B cell (primary cell): ENCODE data around the gene TRERF1. TPM values are rescaled to one million over a fixed set of nuclear protein-coding genes. Genes with fewer than 3 reads are reported as not detected.

ENCODE experiments used
- ATAC-seq: fragments of 200-7000 bp; cut with Tn5 transposase; one replicate; pipeline ENCODE4 v1.10.0; 2021; ENCODE audit warnings: low read depth, mild to moderate bottlenecking, moderate number of reproducible peaks, moderate library complexity
- CTCF ChIA-PET: fragments of 350-600 bp; sonication (Branson Sonifier 250); formaldehyde crosslinking; loops from one replicate; lab custom pipeline; 2021; ENCODE audit warnings: antibody characterized with exemption, inconsistent platforms; lab: Charles Lee
- POLR2A ChIA-PET: fragments of 350-600 bp; sonication (Branson Sonifier 250); formaldehyde crosslinking; loops from one replicate; lab custom pipeline; 2021; ENCODE audit warnings: antibody characterized with exemption; lab: Charles Lee
- DNase-seq: peaks from one replicate; pipeline ENCODE4 v3.0.0; 2013
- H2AFZ ChIP-seq: 2 replicates; pipeline ENCODE4 v1.6.1; 2012; ENCODE audit warnings: mild to moderate bottlenecking, low read depth, low read length; ENCODE audit not compliant: insufficient read depth, poor library complexity, severe bottlenecking
- H3K27ac ChIP-seq, 2 donors: 1 replicate in 1 of 2; 2 replicates in 1 of 2; pipeline ENCODE4 v1.5.1; 2012 to 2013; ENCODE audit warnings: low read length in 2 of 2, mild to moderate bottlenecking in 2 of 2, moderate library complexity in 1 of 2
- H3K27me3 ChIP-seq, 4 experiments: fragments of 200-600 bp in 1 of 4; sonication (generic) in 1 of 4; replicated peaks in 1 of 4; 1 replicate in 2 of 4; 2 replicates in 2 of 4; pipeline versions ENCODE4 v1.6.1 to v1.7.0; 2013 to 2016; ENCODE audit warnings: low read length in 3 of 4, mild to moderate bottlenecking in 2 of 4, mixed read lengths in 1 of 4, moderate library complexity in 1 of 4; ENCODE audit not compliant: insufficient read depth in 4 of 4, control insufficient read depth in 3 of 4; ENCODE audit errors: control extremely low read depth in 1 of 4
- H3K36me3 ChIP-seq, 2 experiments: replicated peaks in 1 of 2; 1 replicate in 1 of 2; 2 replicates in 1 of 2; pipeline versions ENCODE4 v1.6.1 to v1.7.1; 2013; ENCODE audit warnings: low read length in 1 of 2; ENCODE audit not compliant: insufficient read depth in 2 of 2, control insufficient read depth in 1 of 2; ENCODE audit errors: control extremely low read depth in 1 of 2, extremely low read depth in 1 of 2
- H3K4me1 ChIP-seq, 2 donors: fragments of 200-600 bp in 1 of 2; sonication (generic) in 1 of 2; 1 replicate in 1 of 2; 2 replicates in 1 of 2; pipeline versions ENCODE4 v1.5.1 to v1.6.1; 2013 to 2017; ENCODE audit warnings: low read length in 2 of 2; ENCODE audit not compliant: control insufficient read depth in 2 of 2, insufficient read depth in 2 of 2
- H3K4me2 ChIP-seq: replicated peaks from 2 replicates; pipeline ENCODE3; 2012; ENCODE audit warnings: mild to moderate bottlenecking, low read depth, low read length; ENCODE audit not compliant: poor library complexity, severe bottlenecking
- H3K4me3 ChIP-seq, 5 experiments: fragments of 200-600 bp in 1 of 5; sonication (generic) in 1 of 5; 1 replicate in 3 of 5; 2 replicates in 2 of 5; pipeline versions ENCODE4 v1.5.1 to v1.7.0; 2011 to 2016; ENCODE audit warnings: low read length in 4 of 5, mild to moderate bottlenecking in 4 of 5, low read depth in 2 of 5, control low read depth in 1 of 5, moderate library complexity in 1 of 5; ENCODE audit not compliant: insufficient read depth in 1 of 5; ENCODE audit errors: control extremely low read depth in 1 of 5, extremely low read depth in 1 of 5
- H3K79me2 ChIP-seq: fragments of 200-600 bp; sonication (generic); one replicate; pipeline ENCODE4 v1.6.0; 2016; ENCODE audit warnings: low read length; ENCODE audit not compliant: control insufficient read depth, insufficient read depth
- H3K9ac ChIP-seq: fragments of 200-600 bp; sonication (generic); 2 replicates; pipeline ENCODE4 v1.6.1; 2017; ENCODE audit warnings: mild to moderate bottlenecking, low read length, moderate library complexity
- H3K9me3 ChIP-seq, 3 donors: one replicate each; pipeline versions ENCODE4 v1.6.1 to v1.7.1; 2013; ENCODE audit warnings: low read length in 2 of 3; ENCODE audit not compliant: control insufficient read depth in 2 of 3, insufficient read depth in 1 of 3; ENCODE audit errors: control extremely low read depth in 1 of 3
- H4K20me1 ChIP-seq: 2 replicates; pipeline ENCODE4 v1.6.0; 2012; ENCODE audit warnings: mild to moderate bottlenecking, low read length; ENCODE audit not compliant: insufficient read depth, control insufficient read depth, poor library complexity, severe bottlenecking
- H3K27ac Mint-ChIP-seq: one replicate; pipeline ENCODE4 v1.8.0; 2021; ENCODE audit warnings: mixed read lengths
- H3K27me3 Mint-ChIP-seq: one replicate; pipeline ENCODE4 v1.8.0; 2021; ENCODE audit warnings: mixed read lengths
- H3K4me1 Mint-ChIP-seq: one replicate; pipeline ENCODE4 v1.8.0; 2021; ENCODE audit warnings: mixed read lengths
- H3K4me3 Mint-ChIP-seq: one replicate; pipeline ENCODE4 v1.8.0; 2021; ENCODE audit warnings: mixed read lengths
- H3K9me3 Mint-ChIP-seq: one replicate; pipeline ENCODE4 v1.8.0; 2022; ENCODE audit warnings: mixed read lengths; ENCODE audit not compliant: insufficient read depth
- EZH2 ChIP-seq: IDR thresholded peaks from 2 replicates; pipeline ENCODE4 v1.6.1; 2012; ENCODE audit warnings: borderline replicate concordance, low read depth, mild to moderate bottlenecking, moderate library complexity, low read length; ENCODE audit not compliant: insufficient read depth, poor library complexity, severe bottlenecking
- WGBS: methylation state at CpG from one replicate; pipeline ENCODE4 v1.1.5; 2013; ENCODE audit warnings: missing lambda C conversion rate; ENCODE audit not compliant: insufficient coverage; 5-methylcytosine and 5-hydroxymethylcytosine counted together
- intact Hi-C: fragments of 100-400 bp; cut with micrococcal nuclease; formaldehyde crosslinking; loops from one replicate; pipeline ENCODE4 v1.10.0; 2022
- polyA plus RNA-seq: library from polyadenylated mRNA; depleted of rRNA; stranded (reverse); fragments of >200 nt; gene quantifications from 2 replicates; pipeline ENCODE4 v1.2.3, GENCODE V29; 2012
- total RNA-seq, 2 donors: library from RNA; stranded (reverse); fragments of 120-200 nt in 1 of 2; gene quantifications; 1 replicate in 1 of 2; 2 replicates in 1 of 2; pipeline versions ENCODE4 v1.2.3 to v1.2.4, GENCODE V29; 2013 to 2022
- TF ChIP-seq, protein P1 (sequence below): fragments of 200-600 bp; IDR thresholded peaks from one replicate; pipeline ENCODE4 v1.8.0; 2022; ENCODE audit warnings: antibody characterized with exemption, mild to moderate bottlenecking

TRERF1 gene
- total and polyA plus RNA-seq, 2 donors (not counting 1 experiment from before 2014, with no cell fraction given) = 3.5 to 6.7 TPM

DNA sequence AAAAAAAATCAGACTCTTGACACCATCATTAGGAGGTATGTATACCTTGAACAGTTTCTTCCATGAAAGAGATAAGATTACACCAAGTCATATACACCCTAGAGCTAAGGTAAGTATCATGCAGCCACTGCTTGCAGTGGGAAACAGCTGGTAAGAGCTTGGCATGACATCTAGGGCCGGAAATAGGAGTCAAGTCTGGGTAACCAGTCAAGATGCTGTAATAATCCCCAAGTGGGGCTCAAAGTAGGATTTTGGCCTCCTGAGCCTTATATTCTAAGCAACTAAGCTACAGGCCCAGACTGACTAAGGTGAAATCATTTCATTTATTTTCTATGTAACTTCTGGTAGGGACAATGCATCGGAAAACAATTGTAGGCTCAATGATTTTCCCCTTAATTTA lies 23.9 kb downstream of the TRERF1 start:
- Histone ChIP-seq H3K79me2 (no peaks in the 10 kb centered on the region), H3K9ac (no peak overlapping the region), H4K20me1 (no peaks in the 10 kb centered on the region), H3K27me3 (no peaks in the 10 kb centered on the region), H3K4me3 (no peak overlapping the region), H3K9me3 (no peaks in the 10 kb centered on the region), H3K4me2 (peak overlapping the region; percentile 18), H3K27ac (no peak overlapping the region), H3K4me1 (peaks cover 9 to 13% of the 10 kb centered on the region in 2 donors), H2AFZ (no peak overlapping the region), H3K36me3 (no peaks in the 10 kb centered on the region)
- Mint-ChIP-seq H3K27ac (no peak overlapping the region), H3K9me3 (no peaks in the 10 kb centered on the region), H3K4me1 (peaks cover 24% of the 10 kb centered on the region), H3K27me3 (no peaks in the 10 kb centered on the region), H3K4me3 (no peak overlapping the region)
- POLR2A ChIA-PET = interaction anchor here (0.6 kb wide), 2 partner anchors 10 to 138 kb away, joined by 3 to 4 read pairs; no protein-coding TSS in a partner anchor
- intact Hi-C loops = no loop called here
- CTCF ChIA-PET = interaction anchor here (1.4 kb wide), 1 partner anchor 120 kb away, joined by 5 read pairs; no protein-coding TSS in a partner anchor
- TF ChIP-seq, protein P1, sequence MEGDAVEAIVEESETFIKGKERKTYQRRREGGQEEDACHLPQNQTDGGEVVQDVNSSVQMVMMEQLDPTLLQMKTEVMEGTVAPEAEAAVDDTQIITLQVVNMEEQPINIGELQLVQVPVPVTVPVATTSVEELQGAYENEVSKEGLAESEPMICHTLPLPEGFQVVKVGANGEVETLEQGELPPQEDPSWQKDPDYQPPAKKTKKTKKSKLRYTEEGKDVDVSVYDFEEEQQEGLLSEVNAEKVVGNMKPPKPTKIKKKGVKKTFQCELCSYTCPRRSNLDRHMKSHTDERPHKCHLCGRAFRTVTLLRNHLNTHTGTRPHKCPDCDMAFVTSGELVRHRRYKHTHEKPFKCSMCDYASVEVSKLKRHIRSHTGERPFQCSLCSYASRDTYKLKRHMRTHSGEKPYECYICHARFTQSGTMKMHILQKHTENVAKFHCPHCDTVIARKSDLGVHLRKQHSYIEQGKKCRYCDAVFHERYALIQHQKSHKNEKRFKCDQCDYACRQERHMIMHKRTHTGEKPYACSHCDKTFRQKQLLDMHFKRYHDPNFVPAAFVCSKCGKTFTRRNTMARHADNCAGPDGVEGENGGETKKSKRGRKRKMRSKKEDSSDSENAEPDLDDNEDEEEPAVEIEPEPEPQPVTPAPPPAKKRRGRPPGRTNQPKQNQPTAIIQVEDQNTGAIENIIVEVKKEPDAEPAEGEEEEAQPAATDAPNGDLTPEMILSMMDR = no peak
- TF ChIP-seq EZH2 = no peak
- ATAC-seq = no peak
- WGBS = 82% methylated on average over 1 of the region's 2 CpGs
- DNase-seq = no peak

DNA sequence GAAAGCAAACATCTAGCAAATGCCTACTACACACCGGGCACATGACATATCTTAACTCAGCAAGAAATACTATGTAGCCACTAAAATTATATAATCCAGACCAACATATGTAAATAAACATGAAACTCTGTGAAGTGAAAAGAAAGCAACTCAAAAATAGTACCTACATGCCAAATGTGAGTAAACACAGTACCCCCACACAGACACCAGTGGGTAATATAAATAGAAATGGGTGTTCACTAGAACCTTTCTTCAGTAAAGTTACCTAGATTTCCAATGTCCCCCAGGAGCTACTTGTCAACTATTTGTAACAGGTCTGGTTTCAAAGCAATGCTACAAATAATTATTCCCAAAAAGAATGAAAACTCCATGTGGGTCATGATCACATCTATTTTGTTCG lies 25.5 kb downstream of the TRERF1 start:
- H3K27ac ChIP-seq = no peak overlapping the region
- CTCF ChIA-PET = no interaction called here

More for the DNA sequence above, 25.5 kb downstream of the TRERF1 start:
- no peak for ATAC-seq
- H3K4me1 ChIP-seq = peaks cover 9 to 13% of the 10 kb centered on the region in 2 donors
- WGBS = 100% methylated on average over 1 of the region's 2 CpGs
- Mint-ChIP-seq H3K27ac (no peak overlapping the region), H3K4me1 (peaks cover 24% of the 10 kb centered on the region), H3K4me3 (no peak overlapping the region), H3K27me3 (no peaks in the 10 kb centered on the region), H3K9me3 (no peaks in the 10 kb centered on the region)
- no peaks in the 10 kb centered on the region for H3K36me3 ChIP-seq
- H2AFZ ChIP-seq = no peak overlapping the region
- H3K27me3 ChIP-seq = no peaks in the 10 kb centered on the region
- no peak for DNase-seq
- POLR2A ChIA-PET = no interaction called here
- no peaks in the 10 kb centered on the region for H3K79me2 ChIP-seq
- no peak for TF ChIP-seq EZH2
- TF ChIP-seq, protein P1 = no peak
- H3K4me3 ChIP-seq = no peak overlapping the region
- H3K9me3 ChIP-seq = no peaks in the 10 kb centered on the region
- intact Hi-C loops = no loop called here
- H3K4me2 ChIP-seq = no peak overlapping the region
- H4K20me1 ChIP-seq = no peaks in the 10 kb centered on the region
- no peak overlapping the region for H3K9ac ChIP-seq
